ENCODE measurements around the gene SLC28A1. TPM values are rescaled to one million over a fixed set of nuclear protein-coding genes. Genes with fewer than 3 reads are reported as not detected.
"Not testable (repeated sequence)": the region's sequence is repeated elsewhere in the genome, so short reads cannot be mapped to it uniquely, and the experiment has no call there.

The SLC28A1 gene
- total RNA-seq, 2 donors from 2014 or later, result not detected

DNA sequence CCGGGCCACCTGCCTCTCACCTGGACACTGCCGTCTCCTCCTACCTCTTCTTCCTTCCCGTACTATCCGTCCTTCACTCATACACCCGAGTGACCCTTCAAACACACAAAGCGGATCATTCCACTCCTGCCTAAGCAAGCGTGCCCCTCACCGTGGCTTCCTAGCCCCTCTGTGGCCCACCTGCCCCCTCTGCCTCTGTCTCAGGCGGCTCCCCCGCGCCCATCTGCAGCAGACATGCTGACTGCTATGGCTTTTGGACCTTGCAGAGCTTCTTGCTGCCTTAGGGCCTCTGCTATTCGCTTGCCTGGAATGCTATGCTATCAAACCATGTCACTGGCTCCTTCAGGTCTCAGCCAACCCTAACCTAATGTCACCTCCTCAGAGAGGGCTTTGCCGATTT is 38.1 kb downstream of the SLC28A1 start:
- Mint-ChIP-seq H3K9me3 (no peaks in the 10 kb centered on the region), H3K27me3 (no peaks in the 10 kb centered on the region)
- no peak for ATAC-seq (replicated peaks)

DNA sequence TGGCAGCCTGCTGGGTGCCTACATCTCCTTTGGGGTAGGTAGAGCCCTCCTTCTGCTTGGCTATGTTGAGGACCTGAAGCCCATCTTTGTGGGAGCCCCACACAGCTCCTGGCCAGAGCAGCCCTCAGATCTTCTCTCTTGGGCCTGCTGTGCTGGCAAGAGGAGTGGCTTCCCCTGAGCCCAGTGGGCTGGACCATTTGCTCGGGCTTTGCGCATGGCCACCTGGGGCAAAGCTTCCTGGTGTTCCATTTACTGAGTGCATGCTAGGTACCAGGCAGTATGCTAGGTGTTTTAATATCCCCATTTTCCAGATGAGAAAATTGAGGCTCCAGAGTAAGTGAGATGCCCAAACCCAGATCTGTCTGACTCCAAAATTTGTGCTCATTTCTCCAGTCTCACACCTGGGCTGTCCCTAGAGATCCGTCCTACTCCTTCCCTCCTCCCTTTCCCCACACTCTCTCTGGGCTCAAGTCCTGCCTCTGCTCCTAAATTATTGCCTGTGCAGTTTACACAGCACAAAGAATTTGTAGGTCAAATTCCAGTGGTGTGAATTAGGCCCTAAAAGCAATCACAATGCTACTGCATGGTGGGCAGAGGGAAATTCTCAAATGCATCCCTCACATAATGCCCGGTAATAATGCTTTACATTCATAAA is 39.7 kb downstream of the SLC28A1 start:
- Mint-ChIP-seq H3K9me3 (no peaks in the 10 kb centered on the region), H3K4me3 (no peak overlapping the region), H3K36me3 (ENCODE audit: low read depth) (no peaks in the 10 kb centered on the region), H3K4me1 (no peaks in the 10 kb centered on the region), H3K27me3 (no peaks in the 10 kb centered on the region), H3K27ac (no peak overlapping the region)
- no peak for ATAC-seq (replicated peaks)

More for the DNA sequence above, 38.1 kb downstream of the SLC28A1 start:
- Mint-ChIP-seq H3K27ac (no peak overlapping the region), H3K4me1 (no peaks in the 10 kb centered on the region), H3K36me3 (ENCODE audit: low read depth) (no peaks in the 10 kb centered on the region), H3K4me3 (no peak overlapping the region)

DNA sequence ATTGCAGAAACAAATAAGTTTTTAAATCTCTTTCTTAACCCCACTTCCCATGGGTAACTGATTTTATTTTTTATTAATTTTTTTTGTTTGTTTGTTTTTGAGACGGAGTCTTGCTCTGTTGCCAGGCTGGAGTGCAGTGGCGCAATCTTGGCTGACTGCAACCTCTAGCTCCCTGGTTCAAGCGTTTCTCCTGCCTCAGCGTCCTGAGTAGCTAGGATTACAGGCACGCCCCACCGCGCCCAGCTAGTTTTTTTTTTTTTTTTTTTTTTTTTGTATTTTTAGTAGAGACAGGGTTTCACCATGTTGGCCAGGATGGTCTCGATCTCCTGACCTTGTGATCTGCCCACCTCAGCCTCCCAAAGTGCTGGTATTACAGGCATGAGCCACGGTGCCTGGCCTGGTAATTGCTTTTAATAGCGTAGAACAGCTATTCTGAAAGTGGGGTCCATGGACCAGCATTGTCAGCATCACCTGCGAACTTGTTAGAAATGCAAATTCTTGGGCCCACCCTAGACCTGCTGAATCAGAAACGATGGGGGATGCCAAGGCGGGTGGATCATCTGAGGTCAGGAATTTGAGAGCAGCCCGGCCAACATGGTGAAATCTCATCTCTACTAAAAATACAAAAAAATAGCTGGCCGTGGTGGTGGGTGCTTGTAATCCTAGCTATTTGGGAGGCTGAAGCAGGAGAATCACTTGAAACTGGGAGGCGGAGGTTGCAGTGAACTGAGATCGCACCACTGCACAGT is 40.5 kb downstream of the SLC28A1 start:
- H3K27me3 Mint-ChIP-seq; H3K4me3 Mint-ChIP-seq; ATAC-seq (replicated peaks); H3K27ac Mint-ChIP-seq; H3K4me1 Mint-ChIP-seq; H3K9me3 Mint-ChIP-seq; H3K36me3 Mint-ChIP-seq (ENCODE audit: low read depth): not testable (repeated sequence)

DNA sequence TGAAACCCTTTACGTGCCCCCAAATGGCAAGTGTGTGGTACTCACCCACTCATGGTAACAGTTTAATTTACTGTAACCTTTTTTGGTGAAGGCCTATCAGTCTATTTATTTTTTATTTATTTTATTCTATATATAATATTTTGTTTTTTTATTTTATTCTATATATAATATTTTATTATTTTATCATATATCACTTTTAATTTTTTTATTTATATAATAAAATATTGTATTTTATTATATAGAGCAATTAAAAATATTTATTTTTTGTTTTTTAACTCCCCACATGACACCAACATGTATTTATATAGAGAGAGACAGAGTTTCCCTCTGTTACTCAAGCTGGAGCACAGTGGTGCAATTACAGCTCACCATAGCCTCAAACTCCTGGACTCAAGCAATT is 41.4 kb downstream of the SLC28A1 start:
- Mint-ChIP-seq H3K27ac (no peak overlapping the region), H3K4me3 (no peak overlapping the region), H3K27me3 (no peaks in the 10 kb centered on the region), H3K9me3 (no peaks in the 10 kb centered on the region), H3K36me3 (ENCODE audit: low read depth) (no peaks in the 10 kb centered on the region), H3K4me1 (no peaks in the 10 kb centered on the region)
- no peak for ATAC-seq (replicated peaks)

DNA sequence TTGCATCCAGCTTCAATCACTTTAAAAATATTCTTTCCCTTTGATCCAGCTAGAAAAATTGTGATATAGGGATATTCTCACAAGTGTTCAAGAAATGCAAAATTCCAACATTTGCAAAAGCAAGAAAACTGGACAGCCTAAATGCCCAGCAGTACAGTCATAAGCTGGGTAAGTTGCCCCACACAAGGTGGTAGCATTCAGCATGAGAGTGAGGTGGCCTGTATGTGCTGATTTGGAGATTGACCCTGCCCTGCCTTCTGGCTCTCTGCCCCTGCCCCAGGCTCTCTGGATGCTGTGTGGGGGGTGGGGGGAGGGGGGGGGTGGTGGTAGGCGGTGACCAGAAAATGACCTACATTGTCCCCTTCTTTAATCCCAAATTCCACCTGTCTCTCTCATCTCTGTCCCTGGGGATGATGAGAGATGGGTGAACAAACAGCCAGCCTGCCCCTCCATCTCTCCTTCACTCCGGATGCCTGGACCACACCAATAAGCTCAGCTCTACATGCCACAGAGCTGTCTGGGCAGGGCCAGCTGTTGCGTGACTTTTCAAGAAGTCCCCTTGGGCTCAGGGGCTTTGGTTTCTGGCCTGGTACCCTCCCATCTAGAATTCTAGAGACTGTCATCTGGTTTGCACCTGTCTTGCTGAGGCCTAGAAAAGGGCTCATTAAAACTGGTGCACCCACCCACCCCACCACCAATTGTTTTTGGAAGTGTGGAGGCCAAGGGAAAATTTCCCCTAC is 42.2 kb downstream of the SLC28A1 start:
- ATAC-seq (replicated peaks), result no peak
- H3K4me1 Mint-ChIP-seq, result no peaks in the 10 kb centered on the region
- no peak overlapping the region for H3K27ac Mint-ChIP-seq
- H3K9me3 Mint-ChIP-seq, result no peaks in the 10 kb centered on the region
- no peak overlapping the region for H3K4me3 Mint-ChIP-seq
- H3K36me3 Mint-ChIP-seq (ENCODE audit: low read depth), result no peaks in the 10 kb centered on the region
- H3K27me3 Mint-ChIP-seq, result no peaks in the 10 kb centered on the region

DNA sequence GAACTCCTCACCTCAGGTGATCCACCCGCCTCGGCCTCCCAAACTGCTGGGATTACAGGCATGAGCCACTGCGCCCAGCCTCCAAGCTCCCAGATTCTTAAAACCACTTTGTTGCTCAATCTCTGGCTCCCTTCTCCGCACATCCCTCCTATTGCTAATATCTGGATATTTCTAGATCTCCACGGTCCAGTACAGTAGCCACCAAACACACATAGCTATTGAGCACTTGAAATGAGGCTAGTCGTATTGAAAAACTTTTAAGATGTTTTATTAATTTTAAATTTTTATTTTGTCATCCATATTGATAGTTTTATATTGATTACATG is 44.3 kb downstream of the SLC28A1 start:
- H3K27ac Mint-ChIP-seq, result no peak overlapping the region
- no peaks in the 10 kb centered on the region for H3K4me1 Mint-ChIP-seq
- H3K4me3 Mint-ChIP-seq, result no peak overlapping the region
- H3K9me3 Mint-ChIP-seq, result no peaks in the 10 kb centered on the region
- H3K36me3 Mint-ChIP-seq (ENCODE audit: low read depth), result no peaks in the 10 kb centered on the region
- ATAC-seq (replicated peaks), result no peak
- H3K27me3 Mint-ChIP-seq, result no peaks in the 10 kb centered on the region

DNA sequence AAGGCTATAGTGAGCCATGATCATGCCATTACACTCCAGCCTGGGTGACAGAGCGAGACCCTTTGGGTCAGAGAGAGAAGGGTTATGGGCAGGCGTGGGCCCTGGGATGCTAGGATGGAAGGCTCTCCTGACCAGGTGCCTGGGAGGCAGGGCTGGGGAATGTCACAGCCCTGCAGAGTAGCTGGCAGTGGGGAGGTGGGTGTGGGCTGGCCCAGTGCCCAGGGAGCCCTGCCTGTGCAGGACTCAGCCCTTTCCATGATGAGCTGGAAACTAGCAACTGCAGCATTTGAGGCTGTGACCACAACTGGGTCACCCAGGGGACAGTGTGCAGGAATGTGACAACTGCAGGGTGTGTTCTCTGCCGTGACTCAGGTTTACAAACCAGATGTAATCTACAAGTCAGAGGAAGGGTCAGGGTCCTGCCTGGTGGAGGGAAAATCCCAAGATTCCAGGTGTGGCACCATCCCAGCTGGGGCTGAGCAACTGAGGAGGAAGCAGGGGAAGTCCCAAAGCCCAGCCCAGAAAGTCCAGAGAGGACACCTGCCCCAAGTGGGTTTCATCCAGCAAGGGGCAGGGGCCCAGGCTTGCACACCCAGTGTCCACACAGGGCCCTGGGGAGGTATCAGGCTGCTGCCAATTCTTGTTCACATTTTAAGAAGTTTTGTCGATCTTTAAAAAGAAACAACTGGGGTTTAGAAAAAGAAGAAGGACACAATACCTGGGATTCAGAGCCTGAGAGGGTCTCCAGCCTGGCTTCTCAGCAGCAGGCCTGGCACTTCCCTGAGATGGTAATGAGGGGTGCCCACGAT is 45.5 kb downstream of the SLC28A1 start:
- Mint-ChIP-seq H3K27me3 (no peaks in the 10 kb centered on the region), H3K4me3 (no peak overlapping the region), H3K36me3 (ENCODE audit: low read depth) (no peaks in the 10 kb centered on the region), H3K4me1 (no peaks in the 10 kb centered on the region), H3K9me3 (no peaks in the 10 kb centered on the region), H3K27ac (peak overlapping the region; percentile 5)
- peak; percentile 80 for ATAC-seq (replicated peaks)

DNA sequence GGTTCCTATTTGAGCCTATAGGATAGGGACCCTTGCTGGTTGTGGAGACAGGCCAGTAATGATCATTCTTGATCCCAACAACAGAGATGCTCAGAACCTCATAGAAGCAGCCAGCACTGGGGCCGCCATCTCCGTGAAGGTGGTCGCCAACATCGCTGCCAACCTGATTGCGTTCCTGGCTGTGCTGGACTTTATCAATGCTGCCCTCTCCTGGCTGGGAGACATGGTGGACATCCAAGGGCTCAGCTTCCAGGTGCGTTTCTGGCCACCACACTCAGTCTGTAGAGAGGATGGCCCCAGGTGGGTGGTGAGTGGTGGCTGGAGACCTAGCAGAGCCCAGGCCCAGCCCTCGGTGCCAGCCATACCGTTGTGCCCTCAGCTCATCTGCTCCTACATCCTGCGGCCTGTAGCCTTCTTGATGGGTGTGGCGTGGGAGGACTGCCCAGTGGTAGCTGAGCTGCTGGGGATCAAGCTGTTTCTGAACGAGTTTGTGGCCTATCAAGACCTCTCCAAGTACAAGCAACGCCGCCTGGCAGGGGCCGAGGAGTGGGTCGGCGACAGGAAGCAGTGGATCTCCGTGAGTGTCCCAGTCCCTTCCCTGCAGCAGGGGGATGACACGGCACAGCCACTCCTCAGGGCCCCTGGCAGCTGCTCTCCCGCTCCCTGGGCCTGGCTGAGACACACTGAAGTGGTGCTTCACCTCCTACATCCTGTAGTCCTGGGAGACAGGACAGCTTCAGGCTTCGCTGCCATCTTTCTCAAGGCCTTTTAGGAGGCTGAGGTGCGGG is 50.7 kb downstream of the SLC28A1 start:
- no peaks in the 10 kb centered on the region for H3K9me3 Mint-ChIP-seq
- H3K27ac Mint-ChIP-seq, result no peak overlapping the region
- no peaks in the 10 kb centered on the region for H3K36me3 Mint-ChIP-seq (ENCODE audit: low read depth)
- ATAC-seq (replicated peaks), result no peak
- H3K4me3 Mint-ChIP-seq, result no peak overlapping the region
- H3K4me1 Mint-ChIP-seq, result no peaks in the 10 kb centered on the region
- peaks cover 3% of the 10 kb centered on the region for H3K27me3 Mint-ChIP-seq

DNA sequence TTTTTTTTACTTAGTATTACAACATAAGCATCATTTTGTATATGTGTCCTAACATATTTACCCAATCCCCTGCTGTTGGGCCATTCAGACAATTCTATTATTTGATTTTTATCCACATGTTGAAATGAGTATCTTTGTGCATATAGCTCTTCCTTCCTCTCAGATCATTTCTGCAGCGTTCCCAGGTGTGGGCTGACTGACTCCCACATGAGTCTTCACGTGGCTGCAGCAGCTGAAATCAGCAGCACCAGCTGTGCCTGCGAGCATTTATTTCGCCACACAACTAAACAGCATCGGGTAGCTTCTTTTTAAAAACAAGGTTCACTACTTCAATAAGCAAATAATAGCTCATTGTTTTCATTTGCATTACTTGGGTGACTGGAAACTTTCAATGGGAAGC is 52.7 kb downstream of the SLC28A1 start:
- Mint-ChIP-seq H3K9me3 (no peaks in the 10 kb centered on the region), H3K27ac (no peak overlapping the region), H3K4me3 (no peak overlapping the region), H3K27me3 (peaks cover 3% of the 10 kb centered on the region), H3K4me1 (no peaks in the 10 kb centered on the region), H3K36me3 (ENCODE audit: low read depth) (no peaks in the 10 kb centered on the region)
- ATAC-seq (replicated peaks), result no peak

DNA sequence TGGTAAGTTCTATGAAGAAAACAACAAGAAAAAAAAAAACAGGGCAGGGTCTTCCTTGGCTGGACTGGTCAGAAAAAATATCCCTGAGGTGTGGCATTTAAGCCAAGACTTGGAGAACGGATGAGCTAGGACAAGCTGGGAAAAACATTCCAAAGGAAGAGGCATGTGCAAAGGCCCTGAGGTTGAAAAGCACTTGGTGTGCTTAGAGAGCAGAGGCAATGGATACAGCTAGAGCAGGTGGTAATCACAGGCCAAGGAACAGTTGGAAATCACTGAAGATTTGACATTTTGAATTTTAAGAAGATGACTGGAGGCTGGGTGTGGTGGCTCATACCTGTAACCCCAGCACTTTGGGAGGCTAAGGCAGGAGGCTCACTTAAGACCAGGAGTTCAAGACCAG is 54.3 kb downstream of the SLC28A1 start:
- Mint-ChIP-seq H3K27ac (no peak overlapping the region), H3K27me3 (peaks cover 3% of the 10 kb centered on the region), H3K9me3 (no peaks in the 10 kb centered on the region), H3K36me3 (ENCODE audit: low read depth) (no peaks in the 10 kb centered on the region), H3K4me3 (no peak overlapping the region), H3K4me1 (no peaks in the 10 kb centered on the region)
- ATAC-seq (replicated peaks), result no peak

DNA sequence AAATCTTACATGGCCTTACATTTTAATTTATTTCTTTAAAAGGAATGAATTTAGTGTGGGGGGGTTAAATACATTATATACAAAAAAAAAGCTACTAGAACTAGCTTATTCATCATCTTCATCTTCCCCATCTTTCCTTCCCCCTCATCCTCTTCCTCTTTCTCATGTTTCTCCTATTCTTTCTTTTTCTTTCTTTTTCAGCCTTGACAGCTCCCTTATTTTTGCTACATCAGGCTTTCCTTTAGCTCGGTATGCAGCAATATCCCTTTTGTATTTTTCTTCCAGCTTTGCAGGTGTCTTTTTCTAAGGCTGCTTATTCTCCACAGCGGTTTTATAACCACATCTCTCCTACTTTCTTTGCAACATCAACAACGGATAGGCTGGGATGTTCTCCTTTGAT is 55.9 kb downstream of the SLC28A1 start:
- Mint-ChIP-seq H3K27me3 (peaks cover 3% of the 10 kb centered on the region), H3K36me3 (ENCODE audit: low read depth) (no peaks in the 10 kb centered on the region), H3K4me3 (no peak overlapping the region), H3K27ac (no peak overlapping the region), H3K4me1 (no peaks in the 10 kb centered on the region), H3K9me3 (no peaks in the 10 kb centered on the region)
- no peak for ATAC-seq (replicated peaks)

DNA sequence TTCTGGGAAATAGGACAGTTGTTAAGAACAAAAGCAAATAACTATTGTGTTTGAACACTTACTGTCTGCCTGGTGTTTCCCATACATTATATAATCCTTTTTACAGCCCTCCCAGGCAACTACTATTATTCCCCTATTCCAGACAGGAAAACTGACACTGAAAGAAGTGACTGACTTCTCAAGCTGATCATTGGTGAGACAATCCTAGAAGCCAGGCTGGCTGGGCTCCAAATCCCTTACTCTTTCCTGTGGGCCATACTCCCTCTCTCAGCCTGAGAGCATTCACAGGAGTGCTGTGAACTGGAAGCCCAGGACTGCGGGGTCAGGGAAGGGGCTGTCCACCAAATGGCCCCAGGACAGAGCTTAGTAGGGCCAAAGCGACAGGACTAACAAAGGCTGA is 58.0 kb downstream of the SLC28A1 start:
- Mint-ChIP-seq H3K4me3 (no peak overlapping the region), H3K4me1 (no peaks in the 10 kb centered on the region), H3K9me3 (no peaks in the 10 kb centered on the region), H3K27me3 (no peaks in the 10 kb centered on the region), H3K36me3 (ENCODE audit: low read depth) (no peaks in the 10 kb centered on the region), H3K27ac (no peak overlapping the region)
- no peak for ATAC-seq (replicated peaks)

DNA sequence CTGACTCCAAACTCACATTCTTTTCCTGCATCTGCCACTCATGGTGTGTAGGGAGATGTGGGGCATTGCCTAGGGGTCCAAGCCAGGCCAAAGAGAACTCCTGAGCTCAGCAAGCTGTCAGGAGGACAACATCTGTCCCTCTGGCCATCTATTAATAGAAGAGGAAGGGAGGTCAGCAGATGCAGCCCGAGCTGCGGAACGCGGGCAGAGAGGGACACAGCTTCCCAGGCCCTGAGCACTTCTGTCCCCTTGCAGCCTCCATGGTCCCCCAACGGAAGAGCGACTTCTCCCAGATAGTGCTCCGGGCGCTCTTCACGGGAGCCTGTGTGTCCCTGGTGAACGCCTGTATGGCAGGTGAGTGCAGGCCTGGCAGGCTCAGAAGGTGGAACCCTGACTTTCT is 59.8 kb downstream of the SLC28A1 start:
- Mint-ChIP-seq H3K9me3 (no peaks in the 10 kb centered on the region), H3K27ac (no peak overlapping the region), H3K4me3 (no peak overlapping the region), H3K36me3 (ENCODE audit: low read depth) (no peaks in the 10 kb centered on the region), H3K27me3 (peaks cover 4% of the 10 kb centered on the region), H3K4me1 (no peaks in the 10 kb centered on the region)
- no peak for ATAC-seq (replicated peaks)

DNA sequence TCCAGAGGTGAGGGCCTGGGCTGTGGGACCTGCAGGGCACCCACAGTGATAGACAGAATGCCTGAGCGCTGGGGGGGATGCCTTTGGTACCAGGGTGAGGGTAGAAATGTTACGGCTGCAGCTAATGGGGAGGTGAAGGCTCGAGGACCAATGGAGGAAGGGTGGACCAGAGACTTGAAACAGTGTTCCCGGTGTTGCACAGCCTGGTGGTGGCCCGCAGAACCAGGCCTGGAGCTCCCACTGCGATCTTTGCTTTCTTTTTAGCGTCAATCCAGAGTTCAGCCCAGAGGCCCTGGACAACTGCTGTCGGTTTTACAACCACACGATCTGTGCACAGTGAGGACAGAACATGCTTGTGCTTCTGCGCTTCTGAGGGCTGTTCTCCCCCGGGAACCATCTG is 60.4 kb downstream of the SLC28A1 start:
- no peaks in the 10 kb centered on the region for H3K9me3 Mint-ChIP-seq
- H3K36me3 Mint-ChIP-seq (ENCODE audit: low read depth), result no peaks in the 10 kb centered on the region

More for the DNA sequence above, 60.4 kb downstream of the SLC28A1 start:
- Mint-ChIP-seq H3K4me3 (no peak overlapping the region), H3K27me3 (peaks cover 6% of the 10 kb centered on the region), H3K27ac (no peak overlapping the region), H3K4me1 (no peaks in the 10 kb centered on the region)
- ATAC-seq (replicated peaks), result no peak
